ENCODE measurements around the gene SLC39A2. TPM values are rescaled to one million over a fixed set of nuclear protein-coding genes. Genes with fewer than 3 reads are reported as not detected.
"Not testable (repeated sequence)": the region's sequence is repeated elsewhere in the genome, so short reads cannot be mapped to it uniquely, and the experiment has no call there.

Gene SLC39A2
- polyA plus RNA-seq, 1 of the 3 experiments (the other 2 are of a cell fraction), result not detected

DNA sequence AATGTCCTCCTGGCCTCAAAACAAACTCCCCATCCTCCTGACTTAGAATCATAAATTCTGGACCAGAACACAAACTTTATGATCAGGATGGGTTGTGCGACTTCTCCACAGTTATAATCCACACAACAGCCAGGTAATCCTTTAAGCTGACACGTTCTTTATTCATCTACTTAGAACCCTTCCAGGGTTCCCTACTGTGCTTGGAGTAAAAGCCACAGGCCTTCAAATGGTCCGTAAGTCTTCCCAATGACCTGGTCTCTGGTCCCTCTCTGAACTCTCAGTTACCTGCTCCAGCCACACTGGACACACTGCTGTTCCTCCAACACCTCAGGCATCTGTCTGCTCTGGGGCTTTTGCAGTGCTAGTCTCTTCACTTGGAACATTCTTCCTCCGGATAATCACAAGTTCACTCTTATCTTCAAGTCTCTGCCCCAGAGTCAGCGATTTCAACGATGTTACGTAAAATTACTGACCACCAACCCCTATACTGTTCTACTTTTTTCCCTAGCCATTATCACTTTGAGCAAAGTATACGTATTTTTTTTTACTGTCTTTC is 41.4 kb downstream of the SLC39A2 start:
- POLR2A ChIA-PET, result interaction anchor here (0.7 to 2.2 kb wide), 2 partner anchors 26 to 31 kb away, joined by 3 to 9 read pairs; no protein-coding TSS in a partner anchor
- no peaks in the 10 kb centered on the region for H4K20me1 ChIP-seq (ENCODE audit: insufficient read depth)

DNA sequence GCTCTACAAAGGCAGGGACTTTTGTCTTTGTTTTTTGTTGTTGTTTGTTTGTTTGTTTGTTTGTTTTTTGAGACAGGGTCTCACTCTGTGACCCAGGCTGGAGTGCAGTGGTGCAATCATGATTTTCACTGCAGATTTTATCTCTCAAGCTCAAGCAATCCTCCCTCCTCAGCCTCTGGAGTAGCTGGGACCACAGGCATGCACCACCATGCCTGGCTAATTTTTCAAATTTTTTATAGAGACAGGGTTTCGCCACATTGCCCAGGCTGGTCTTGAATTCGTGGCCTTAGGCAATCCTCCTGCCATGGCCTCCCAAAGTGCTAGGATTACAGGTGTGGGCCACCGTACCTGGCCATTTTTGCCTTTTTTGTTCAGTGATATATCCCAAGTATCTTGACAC is 41.8 kb downstream of the SLC39A2 start:
- H4K20me1 ChIP-seq (ENCODE audit: insufficient read depth); H3K36me3 ChIP-seq (replicated peaks in 1 of 2; ENCODE audit: control insufficient read depth in 1 of 2, insufficient read depth in 2 of 2, low read length in 1 of 2); H3K27me3 ChIP-seq (ENCODE audit: insufficient read depth); H3F3A ChIP-seq (replicated peaks; ENCODE audit: insufficient read depth); H3K9me2 ChIP-seq; H3K27ac ChIP-seq (ENCODE audit: low read depth in 2 of 2, low read length in 1 of 2); H3K4me2 ChIP-seq; DNase-seq; H3K79me2 ChIP-seq (ENCODE audit: insufficient read depth); H3K9me3 ChIP-seq; H3K9ac ChIP-seq; H2AFZ ChIP-seq (ENCODE audit: low read depth); H3K4me3 ChIP-seq (ENCODE audit: low read depth in 2 of 2, low read length in 1 of 2): not testable (repeated sequence)
- CTCF ChIA-PET, result interaction anchor here (0.8 to 7.0 kb wide), 15 partner anchors 7 to 71 kb away, joined by 3 to 248 read pairs (median 8); partner anchors contain the start of genes NDRG2, SLC39A2 and TPPP2
- WGBS (ENCODE audit: low lambda C conversion rate), result 66% methylated on average over 3 of the region's 3 CpGs
- H3K4me1 ChIP-seq (ENCODE audit: control insufficient read depth in 1 of 2, insufficient read depth in 2 of 2, low read depth in 1 of 2, low read length in 1 of 2), result peaks cover 13 to 20% of the 10 kb centered on the region in 2 experiments; a peak in 3 of 4 replicates
- POLR2A ChIA-PET, result interaction anchor here (2.2 kb wide), 1 partner anchor 26 kb away, joined by 9 read pairs; no protein-coding TSS in a partner anchor

More for the DNA sequence above, 41.4 kb downstream of the SLC39A2 start:
- H3K27ac ChIP-seq (ENCODE audit: low read depth in 2 of 2, low read length in 1 of 2), result no peak overlapping the region
- H3F3A ChIP-seq (replicated peaks; ENCODE audit: insufficient read depth), result no peaks in the 10 kb centered on the region
- DNase-seq, result no peak
- no peak overlapping the region for H2AFZ ChIP-seq (ENCODE audit: low read depth)
- no peaks in the 10 kb centered on the region for H3K9me2 ChIP-seq
- H3K4me3 ChIP-seq (ENCODE audit: low read depth in 2 of 2, low read length in 1 of 2), result no peak overlapping the region; a peak in 1 of 4 replicates
- CTCF ChIA-PET, result interaction anchor here (0.6 to 7.0 kb wide), 28 partner anchors 8 to 697 kb away, joined by 3 to 248 read pairs (median 6); partner anchors contain the start of genes ARHGEF40, NDRG2, PARP2 and SLC39A2
- H3K27me3 ChIP-seq (ENCODE audit: insufficient read depth), result no peaks in the 10 kb centered on the region
- no peak overlapping the region for H3K4me2 ChIP-seq
- H3K79me2 ChIP-seq (ENCODE audit: insufficient read depth), result no peaks in the 10 kb centered on the region
- peaks cover 13 to 20% of the 10 kb centered on the region in 2 experiments; a peak in 3 of 4 replicates for H3K4me1 ChIP-seq (ENCODE audit: control insufficient read depth in 1 of 2, insufficient read depth in 2 of 2, low read depth in 1 of 2, low read length in 1 of 2)
- TF ChIP-seq RFX5 (IDR thresholded peaks at IDR 0.05; ENCODE audit: low read length), result no peak
- TF ChIP-seq MXI1 (IDR thresholded peaks at IDR 0.05; ENCODE audit: low read depth, low read length), result no peak
- TF ChIP-seq ELF1 (IDR thresholded peaks at IDR 0.05), result no peak
- TF ChIP-seq, protein P1, sequence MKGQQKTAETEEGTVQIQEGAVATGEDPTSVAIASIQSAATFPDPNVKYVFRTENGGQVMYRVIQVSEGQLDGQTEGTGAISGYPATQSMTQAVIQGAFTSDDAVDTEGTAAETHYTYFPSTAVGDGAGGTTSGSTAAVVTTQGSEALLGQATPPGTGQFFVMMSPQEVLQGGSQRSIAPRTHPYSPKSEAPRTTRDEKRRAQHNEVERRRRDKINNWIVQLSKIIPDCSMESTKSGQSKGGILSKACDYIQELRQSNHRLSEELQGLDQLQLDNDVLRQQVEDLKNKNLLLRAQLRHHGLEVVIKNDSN (IDR thresholded peaks at IDR 0.05; ENCODE audit: borderline replicate concordance, low read depth), result no peak
- TF ChIP-seq, protein P2, sequence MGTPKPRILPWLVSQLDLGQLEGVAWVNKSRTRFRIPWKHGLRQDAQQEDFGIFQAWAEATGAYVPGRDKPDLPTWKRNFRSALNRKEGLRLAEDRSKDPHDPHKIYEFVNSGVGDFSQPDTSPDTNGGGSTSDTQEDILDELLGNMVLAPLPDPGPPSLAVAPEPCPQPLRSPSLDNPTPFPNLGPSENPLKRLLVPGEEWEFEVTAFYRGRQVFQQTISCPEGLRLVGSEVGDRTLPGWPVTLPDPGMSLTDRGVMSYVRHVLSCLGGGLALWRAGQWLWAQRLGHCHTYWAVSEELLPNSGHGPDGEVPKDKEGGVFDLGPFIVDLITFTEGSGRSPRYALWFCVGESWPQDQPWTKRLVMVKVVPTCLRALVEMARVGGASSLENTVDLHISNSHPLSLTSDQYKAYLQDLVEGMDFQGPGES (IDR thresholded peaks at IDR 0.05; ENCODE audit: low read depth, low read length), result no peak
- TF ChIP-seq CHD2 (IDR thresholded peaks at IDR 0.05; ENCODE audit: low read length, partially characterized antibody), result no peak
- TF ChIP-seq NFIC (IDR thresholded peaks at IDR 0.05; ENCODE audit: borderline replicate concordance), result no peak
- no peak for TF ChIP-seq SMC3 (IDR thresholded peaks at IDR 0.05; ENCODE audit: low read depth, low read length)
- no peak for TF ChIP-seq FOSL2 (IDR thresholded peaks at IDR 0.05; ENCODE audit: borderline replicate concordance, low read depth)
- H3K9ac ChIP-seq, result no peak overlapping the region
- H3K36me3 ChIP-seq (replicated peaks in 1 of 2; ENCODE audit: control insufficient read depth in 1 of 2, insufficient read depth in 2 of 2, low read length in 1 of 2), result no peaks in the 10 kb centered on the region
- 84% methylated on average over 8 of the region's 8 CpGs for WGBS (ENCODE audit: low lambda C conversion rate)
- H3K9me3 ChIP-seq, result no peaks in the 10 kb centered on the region

Data from SK-N-SH (cell line).